Activated T-helper 1 cell treated with Interleukin-2 at 50 U/mL for 16 hours (primary cell): ENCODE results near the gene LRTM2.

Source experiments
- DNase-seq: peaks from one replicate; pipeline ENCODE4 v3.0.0-alpha.2; 2020; ENCODE audit warnings: low read depth

The LRTM2 gene

GRCh38 chr12:1797991-1798640 lies 22.2 kb upstream of the LRTM2 start:
- no peak for DNase-seq

GRCh38 chr12:1798641-1799020 lies 21.7 kb upstream of the LRTM2 start:
- no peak for DNase-seq

GRCh38 chr12:1799051-1799881 lies 21.1 kb upstream of the LRTM2 start:
- no peak for DNase-seq

- no peak for DNase-seq
Measured at GRCh38 chr12:1799882-1800400, 20.4 kb upstream of the LRTM2 start.

- no peak for DNase-seq
Measured at GRCh38 chr12:1800401-1801302, 19.7 kb upstream of the LRTM2 start.

- DNase-seq = no peak
Measured at GRCh38 chr12:1801303-1801975, 18.9 kb upstream of the LRTM2 start.

GRCh38 chr12:1803736-1804135 lies 16.6 kb upstream of the LRTM2 start:
- no peak for DNase-seq

GRCh38 chr12:1804545-1805332 lies 15.6 kb upstream of the LRTM2 start:
- peak; percentile 70 for DNase-seq

GRCh38 chr12:1805441-1806081 lies 14.8 kb upstream of the LRTM2 start:
- DNase-seq = no peak

GRCh38 chr12:1806301-1807086 lies 13.9 kb upstream of the LRTM2 start:
- no peak for DNase-seq

GRCh38 chr12:1807087-1807860 lies 13.1 kb upstream of the LRTM2 start:
- DNase-seq = no peak

- DNase-seq = no peak
Measured at GRCh38 chr12:1808036-1808797, 12.1 kb upstream of the LRTM2 start.

- no peak for DNase-seq
Measured at GRCh38 chr12:1808798-1809480, 11.4 kb upstream of the LRTM2 start.

GRCh38 chr12:1809591-1810190 lies 10.7 kb upstream of the LRTM2 start:
- no peak for DNase-seq

- no peak for DNase-seq
Measured at GRCh38 chr12:1810201-1810930, 10.0 kb upstream of the LRTM2 start.

- DNase-seq = no peak
Measured at GRCh38 chr12:1810931-1811280, 9.5 kb upstream of the LRTM2 start.
